GM19455 (cell line): ENCODE results near the gene MYH9.
"Not testable (repeated sequence)": the region's sequence is repeated elsewhere in the genome, so short reads cannot be mapped to it uniquely, and the experiment has no call there.

Source experiments
- ATAC-seq: cut with Tn5 transposase; IDR thresholded peaks from one replicate; pipeline ENCODE4 v1.9.1; 2021; ENCODE audit not compliant: unreplicated experiment

MYH9 gene

DNA sequence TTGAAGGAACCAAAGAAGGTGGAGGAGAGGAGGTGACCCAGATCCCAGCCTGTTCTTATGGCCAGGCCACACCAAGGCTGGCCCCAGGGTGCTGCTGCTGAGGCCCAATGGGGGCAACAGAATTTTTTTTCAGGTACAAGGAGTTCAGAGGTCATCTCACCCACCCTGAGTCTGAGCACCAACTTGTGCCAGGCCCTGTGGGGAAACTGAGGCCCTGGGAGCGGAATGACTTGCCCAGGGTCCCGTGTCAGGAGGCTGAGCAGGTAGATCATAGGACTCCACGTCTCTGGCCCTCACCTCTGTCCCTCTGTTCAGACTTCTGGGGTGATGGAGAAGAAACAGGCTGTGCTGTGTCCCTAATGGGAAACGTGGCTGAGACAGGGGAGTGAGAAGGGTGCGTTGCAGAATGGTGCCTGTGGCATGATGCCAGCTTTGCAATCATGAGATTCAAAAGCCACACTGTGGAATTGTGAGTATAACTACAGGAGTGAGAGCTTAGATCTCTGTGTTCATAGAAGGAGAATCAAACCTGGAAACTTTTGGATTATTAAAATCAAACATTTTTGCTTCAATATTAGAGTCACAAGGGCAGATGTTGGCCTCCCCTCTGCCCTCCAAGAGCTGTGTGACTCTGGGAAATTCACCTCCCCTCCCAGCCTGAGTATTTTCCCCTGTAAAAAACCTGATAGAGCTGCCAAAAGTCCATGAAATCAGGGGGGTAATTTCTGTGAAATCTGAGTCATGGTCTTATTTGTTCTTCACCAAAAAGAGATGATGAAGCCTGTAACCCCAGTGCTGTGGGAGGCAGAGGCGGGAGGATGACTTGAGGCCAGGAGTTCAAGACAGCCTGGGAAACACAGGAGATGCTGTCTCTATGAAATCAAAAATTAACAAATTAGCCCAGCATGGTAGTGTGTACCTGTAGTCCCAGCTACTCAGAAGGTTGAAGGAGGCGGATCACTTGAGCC is 134.0 kb downstream of the MYH9 start:
- no peak for ATAC-seq

DNA sequence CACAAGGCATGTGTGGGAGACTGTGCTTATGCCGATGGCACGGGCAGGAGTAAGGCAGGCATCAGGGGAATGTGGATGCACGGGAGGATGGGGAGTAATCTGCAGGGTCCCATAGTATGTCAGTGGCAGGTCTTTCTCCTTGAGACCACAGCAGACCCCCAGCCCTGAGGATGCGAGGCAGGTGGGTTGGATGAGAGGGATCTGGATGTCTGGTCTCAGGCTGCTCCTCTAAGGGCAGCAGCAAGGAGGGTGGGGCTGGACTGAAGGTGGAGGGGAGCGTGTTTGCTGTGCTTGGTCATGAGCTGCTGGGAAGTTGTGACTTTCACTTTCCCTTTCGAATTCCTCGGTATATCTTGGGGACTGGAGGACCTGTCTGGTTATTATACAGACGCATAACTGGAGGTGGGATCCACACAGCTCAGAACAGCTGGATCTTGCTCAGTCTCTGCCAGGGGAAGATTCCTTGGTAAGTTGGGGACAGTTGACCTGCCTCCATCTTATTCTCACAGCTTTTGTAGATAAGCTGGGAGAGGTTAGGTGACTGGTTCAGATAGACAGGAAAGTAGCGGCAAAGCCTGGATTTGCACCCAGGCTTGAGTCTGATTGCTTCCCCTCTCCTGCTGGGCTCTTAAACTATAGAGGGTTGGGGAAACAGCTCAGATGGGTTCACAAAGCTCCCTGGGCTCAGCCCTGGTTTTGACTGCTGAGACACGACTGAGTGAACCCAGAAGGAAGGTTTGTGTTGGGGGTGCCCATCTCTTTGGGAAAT is 134.8 kb downstream of the MYH9 start, which contains the start of gene APOL1:
Gene APOL1 (plus strand): TSS at position 380 of the 769 bp plus-strand sequence. CDS start 1,823 bp downstream, outside the sequence.
- ATAC-seq, result peak; percentile 59

DNA sequence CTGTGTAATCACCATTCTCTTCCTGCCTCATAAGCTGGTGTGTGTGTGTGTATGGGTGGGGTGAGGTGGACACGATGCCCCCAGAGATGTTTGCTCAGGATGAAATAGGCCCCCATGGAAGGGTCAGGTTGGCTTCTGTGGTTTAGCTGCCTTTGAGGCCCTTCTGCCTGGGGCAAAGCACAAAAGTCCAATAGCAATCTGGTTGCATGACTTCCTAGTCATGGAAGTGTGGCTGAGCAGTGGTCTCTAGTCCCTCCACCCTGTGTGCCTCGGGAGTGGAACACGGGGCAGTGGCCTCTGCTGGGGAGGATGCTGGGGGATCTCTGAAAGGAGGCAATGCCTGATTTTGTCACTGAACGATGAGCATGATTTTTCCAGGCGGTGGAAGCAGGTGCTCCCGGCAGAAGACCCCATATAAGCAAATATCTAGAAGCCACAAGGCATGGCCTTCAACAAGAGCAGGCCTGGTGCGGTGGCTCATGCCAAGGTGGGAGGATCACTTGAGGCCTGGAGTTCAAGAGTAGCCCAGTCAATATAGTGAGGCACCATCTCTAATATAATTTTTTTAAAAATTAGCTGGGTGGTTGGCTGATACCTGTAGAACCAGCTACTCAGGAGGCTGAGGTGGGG is 135.7 kb downstream of the MYH9 start:
- not testable (repeated sequence) for ATAC-seq

DNA sequence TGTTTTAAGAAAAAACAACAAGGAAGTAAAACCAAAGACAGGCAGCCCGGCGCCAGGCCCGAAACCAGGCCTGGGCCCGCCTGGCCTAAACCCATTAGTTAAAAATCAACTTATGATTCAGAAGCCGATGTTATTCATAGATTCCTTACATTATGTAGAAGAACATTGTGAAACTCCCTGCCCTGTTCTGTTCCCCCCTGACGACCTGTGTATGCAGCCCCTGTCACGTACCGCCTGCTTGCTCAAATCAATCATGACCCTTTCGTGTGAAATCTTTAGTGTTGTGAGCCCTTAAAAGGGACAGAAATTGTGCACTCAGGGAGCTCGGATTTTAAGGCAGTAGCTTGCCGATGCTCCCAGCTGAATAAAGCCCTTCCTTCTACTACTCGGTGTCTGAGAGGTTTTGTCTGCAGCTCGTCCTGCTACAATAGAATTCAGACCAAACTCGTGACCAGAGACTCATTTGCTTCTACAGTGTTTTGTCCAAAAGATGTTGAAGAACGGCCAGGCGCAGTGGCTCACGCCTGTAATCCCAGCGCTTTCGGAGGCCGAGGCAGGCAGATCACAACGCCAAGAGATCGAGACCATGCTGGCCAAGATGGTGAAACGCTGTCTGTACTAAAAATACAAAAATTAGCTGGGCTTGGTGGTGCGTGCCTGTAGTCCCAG is 137.3 kb downstream of the MYH9 start:
- not testable (repeated sequence) for ATAC-seq

DNA sequence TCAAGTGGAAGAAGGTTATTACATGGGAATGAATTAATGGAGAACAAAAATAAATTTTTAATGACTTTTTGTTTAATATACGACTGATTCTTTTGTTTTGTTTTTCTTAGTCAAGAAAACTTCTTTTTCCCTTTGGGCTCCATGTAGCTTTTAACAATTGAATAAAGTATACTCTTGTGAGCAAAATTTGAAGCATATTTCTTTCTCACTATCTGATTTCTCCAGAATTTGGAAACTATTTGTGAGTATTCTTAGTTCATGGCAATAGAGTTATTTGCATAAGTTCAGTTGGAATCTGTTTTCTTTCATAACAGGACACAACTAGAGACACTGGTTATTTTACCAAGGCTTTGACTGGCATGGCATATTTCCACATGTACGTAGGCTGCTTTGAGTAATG is 138.6 kb downstream of the MYH9 start:
- ATAC-seq, result no peak

DNA sequence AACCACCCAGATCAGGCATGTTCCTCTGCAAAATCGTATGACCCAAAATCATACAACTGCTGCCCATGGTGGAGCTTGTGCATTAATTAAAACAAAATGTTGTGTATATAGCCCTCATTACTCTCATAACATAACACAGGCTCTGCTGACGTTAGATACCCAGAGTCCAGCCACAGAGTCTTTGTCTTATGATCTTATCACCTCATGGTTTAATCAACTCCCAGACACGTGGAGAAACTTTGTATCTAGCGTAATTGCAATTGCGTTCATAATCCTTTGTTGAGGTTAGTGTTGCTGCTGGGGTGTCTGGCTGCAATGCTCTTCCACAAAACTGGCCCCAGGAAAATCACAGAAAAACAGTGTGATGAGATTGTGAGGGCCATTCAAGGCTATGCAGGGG is 139.8 kb downstream of the MYH9 start:
- no peak for ATAC-seq

DNA sequence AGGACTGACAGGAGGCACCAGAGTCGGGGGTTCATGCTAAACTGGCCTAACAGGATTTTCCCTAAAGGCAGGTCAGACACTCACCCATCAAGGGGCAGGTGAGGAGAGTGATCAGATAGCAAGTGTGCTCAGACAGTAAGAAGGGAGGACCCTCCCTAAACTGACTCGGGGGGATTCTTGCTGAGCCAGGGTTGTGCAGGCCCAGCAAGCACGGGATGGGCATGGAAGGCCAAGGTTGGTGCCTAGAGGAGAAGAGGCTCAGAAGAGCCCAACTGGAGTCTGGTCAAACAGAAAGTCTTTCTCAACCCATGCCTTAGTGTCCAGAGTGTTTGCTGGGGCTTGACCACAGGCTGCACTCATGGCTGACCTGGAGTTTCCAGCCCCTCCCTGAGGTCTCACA is 141.0 kb downstream of the MYH9 start:
- no peak for ATAC-seq

DNA sequence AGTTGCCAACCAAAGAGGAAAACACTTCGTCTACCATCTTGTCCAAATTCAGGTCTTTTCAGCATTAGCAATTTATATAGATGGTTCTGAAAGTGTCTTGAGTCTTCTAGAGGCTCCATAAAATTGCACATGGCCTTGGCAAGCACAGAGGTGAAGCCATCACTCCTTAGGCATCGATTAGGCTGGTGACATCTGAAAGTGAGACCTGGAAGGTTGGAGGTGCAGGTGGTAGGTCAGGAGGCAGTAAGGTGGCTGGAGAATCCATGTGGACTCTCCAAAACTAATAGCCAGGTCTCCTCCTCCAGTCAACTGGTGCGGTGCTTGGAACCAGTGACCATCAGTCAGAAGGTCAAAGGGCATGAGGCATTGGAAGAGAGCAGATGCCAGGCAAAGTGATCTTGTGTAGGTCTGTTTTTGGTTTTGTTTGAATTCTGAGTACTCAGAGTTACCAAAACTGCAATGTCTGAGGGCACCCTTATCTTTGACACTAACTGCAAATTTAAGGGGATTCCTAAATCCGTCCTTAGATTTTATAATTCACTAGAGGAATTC is 141.9 kb downstream of the MYH9 start:
- no peak for ATAC-seq

DNA sequence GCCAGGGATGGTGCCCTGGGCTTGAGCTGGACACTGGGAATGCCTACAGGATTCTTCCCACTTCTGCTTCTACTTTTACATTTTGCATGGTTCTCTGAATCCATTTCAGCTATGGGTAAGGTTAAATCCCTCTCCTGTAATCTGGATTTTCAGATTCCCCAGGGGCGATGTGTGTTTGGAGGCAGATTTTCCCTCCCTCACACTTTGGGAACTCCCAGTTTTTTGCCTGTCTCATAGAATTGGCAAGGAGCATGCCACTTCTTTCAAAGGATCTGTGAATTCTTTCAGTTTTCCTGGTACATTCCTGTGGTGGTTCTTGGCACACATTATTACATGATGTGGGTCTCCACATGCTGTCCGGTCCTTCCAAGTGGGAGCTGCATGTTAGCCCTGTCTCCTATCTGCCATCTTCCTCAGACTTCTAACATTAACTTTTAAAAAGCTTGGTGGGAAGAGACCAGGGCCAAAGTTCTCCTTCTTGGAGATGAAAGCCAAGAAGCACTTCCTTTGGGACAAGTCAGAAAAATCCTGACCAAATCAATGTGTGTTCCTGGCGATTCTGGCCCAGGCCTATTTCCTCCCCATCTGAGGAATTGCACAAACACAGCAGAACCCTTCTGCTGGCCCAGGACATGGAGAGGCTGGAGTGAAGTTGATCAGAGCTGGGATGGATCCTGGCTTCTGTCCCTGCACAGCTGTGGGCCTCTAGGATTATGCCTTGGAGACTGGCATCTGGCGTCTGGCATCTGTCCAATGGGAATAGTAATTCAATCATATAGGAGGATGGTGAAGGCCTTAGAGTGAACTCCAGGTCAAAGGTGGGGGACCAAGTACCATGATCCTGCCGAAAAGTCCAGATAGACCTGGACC is 143.0 kb downstream of the MYH9 start:
- no peak for ATAC-seq

DNA sequence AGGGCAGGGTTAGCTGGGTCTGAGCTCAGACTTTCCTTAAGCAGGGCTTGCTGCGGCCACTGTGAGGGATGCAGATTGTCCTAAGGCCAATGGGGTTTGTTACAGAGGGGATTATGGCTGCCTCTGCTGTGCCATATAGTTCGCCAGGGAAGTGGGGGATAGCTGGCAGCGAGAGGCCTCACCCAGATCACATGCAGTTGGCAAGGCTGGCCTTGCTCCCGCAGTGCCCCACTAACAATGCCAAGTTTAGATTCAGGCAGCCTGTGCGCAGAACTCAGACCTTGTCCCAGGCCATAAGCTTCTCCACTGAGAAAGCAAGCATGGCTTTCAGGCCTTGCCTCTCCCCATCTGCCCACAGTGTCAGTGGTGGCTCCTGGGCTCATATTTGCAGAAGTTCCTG is 143.8 kb downstream of the MYH9 start:
- ATAC-seq, result no peak

DNA sequence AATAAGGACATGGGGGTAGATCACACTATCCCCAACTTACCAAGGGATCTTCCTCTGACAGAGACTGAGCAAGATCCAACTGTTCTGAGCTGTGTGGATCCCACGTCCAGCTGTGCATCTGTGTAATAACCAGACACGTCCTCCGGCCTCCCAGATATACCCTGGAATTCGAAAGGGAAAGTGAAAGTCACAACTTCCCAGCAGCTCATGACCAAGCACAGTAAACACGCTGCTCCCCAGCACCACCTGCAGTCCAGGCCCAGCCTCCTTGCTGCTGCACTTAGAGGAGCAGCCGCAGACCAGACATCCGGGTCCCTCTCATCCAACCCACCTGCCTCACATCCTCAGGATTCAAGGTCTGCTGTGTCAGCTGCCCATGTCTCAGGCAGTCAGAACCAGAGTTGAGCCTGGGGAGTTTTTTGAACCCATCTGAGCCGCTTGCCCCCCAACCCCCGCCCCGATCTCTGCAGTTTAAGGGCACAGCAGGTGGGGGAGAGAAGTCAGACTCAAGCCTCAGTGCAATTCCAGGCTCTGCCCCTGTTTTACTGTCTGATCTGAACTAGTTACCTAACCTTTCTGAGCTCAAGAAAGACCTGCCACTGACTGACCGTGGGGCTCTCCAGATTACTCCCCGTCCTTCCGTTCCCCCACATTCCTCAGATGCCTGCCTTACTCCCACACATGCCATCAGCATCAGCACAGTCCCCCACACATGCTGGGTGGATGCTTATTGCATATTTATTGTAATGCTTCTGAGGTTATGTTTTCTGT is 148.2 kb downstream of the MYH9 start, which contains the start of gene APOL2:
Gene APOL2 (minus strand): TSS at position 127 of the 771 bp plus-strand sequence. CDS start 6,365 bp downstream, outside the sequence.
- peak; percentile 87 for ATAC-seq

DNA sequence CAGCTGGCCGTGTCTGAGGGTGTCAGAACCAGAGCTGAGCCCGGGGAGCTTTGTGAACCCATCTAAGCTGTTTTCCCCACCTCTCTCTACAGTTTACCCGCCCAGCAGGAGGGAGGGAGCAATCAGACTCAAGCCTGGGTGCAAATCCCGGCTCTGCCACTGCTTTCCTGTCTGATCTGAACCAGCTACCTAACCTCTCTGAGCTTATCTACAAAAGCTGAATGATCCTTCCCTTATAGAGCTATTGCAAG is 148.7 kb downstream of the MYH9 start:
- ATAC-seq, result no peak

DNA sequence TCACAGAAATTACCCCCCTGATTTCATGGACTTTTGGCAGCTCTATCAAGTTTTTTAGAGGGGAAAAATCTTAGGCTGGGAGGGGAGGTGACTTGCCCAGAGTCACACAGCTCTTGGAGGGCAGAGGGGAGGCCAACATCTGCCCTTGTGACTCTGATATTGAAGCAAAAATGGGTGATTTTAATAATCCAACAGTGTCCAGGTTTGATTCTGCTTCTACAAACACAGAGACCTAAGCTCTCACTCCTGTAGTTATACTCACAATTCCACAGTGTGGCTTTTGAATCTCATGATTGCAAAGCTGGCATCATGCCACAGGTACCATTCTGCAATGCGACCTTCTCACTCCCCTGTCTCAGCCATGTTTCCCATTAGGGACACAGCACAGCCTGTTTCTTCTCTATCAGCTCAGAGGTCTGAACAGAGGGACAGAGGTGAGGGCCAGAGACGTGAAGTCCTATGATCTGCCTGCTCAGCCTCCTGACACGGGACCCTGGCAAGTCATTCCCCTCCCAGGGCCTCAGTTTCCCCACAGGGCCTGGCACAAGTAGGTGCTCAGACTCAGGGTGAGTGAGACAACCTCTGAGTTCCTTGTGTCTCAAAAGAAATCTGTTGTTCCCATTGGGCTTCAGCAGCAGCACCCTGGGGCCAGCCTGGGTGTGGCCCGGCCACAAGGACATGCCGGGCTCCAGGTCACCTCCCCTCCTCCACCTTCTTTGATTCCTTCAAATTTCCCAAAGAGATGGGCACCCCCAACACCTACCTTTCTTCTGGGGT is 149.2 kb downstream of the MYH9 start:
- ATAC-seq, result no peak

DNA sequence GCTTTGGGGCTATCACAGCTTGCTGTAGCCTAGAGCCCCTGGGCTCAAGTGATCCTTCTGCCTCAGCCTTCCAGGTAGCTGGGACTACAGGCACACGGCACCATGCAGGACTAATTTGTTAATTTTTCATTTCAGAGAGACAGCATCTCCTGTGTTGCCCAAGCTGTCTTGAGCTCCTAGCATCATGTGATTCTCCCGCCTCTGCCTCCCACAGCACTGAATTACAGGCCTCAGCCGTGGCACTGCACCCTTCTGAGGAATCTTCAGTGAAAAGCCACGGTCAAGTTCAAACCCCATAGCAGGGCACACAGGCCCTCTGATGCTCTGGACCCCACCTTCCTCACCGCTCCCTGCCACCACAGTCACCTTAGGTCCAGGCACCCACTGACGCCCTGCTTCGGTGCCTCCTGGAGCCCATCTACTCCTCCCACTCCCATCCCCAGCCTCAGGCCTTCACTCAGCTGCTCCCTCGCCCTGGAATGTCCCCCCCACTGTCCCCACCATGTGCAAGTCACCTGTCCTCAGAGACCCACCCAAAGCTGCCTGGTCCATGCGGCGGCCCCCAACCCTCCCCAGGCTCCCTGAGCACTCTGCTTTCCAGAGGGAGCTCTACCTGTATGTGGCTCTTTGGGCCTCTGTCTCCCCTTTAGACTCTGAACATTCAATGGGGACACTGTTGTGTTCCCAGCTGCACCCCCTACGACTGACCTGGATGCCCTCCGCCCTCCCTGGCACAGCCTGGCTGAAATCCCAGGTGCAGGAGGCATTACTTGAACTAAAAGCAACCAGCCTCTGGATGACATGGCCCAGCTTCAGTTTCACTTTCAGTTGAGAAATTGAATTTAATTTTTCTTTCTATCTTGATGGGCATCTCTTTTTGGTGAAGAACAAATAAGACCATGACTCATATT is 150.1 kb downstream of the MYH9 start:
- no peak for ATAC-seq

DNA sequence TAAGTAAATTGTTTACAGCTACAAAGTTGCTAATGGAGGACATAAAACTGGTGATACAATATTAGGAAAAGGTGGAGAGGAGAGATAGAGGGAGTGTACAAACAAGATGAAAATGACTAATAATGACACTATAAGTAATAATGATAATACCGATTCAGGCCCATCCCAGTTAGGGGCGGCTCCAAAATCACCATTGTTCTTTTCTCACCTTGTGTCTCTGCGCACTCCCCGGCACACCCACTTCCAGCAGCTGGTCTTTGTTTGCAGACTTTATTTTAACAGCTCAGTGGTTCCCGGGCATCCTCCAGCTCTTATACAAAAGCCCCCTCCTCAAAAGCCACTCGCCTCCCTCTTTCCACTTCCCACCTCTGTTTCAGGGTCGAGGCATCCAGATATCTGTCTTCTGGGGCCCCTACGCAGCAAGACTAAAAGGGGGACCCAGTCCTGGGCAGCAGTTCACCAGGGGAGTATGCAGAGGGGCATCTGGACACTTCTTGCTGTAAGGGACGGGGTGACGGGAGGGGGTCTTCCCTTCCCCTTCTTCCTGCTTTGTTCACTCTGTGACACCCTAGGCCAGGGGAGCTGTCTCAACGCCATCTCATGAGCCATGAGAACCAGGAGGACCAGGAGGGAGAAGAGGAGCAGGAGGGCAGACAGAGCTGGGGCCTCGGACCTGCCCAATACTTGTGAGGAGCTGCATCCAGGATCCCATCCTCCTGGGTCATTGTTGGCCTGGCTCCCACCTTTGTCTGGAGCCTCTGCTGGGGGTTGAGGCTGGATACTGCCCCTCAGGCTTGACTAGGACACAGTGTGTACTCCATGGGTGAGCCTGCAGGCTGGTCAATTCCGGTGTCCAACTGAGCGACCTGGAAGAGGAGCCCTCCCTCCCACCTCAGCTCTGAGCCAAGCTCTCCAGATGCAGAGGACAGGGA is 151.1 kb downstream of the MYH9 start:
- no peak for ATAC-seq

DNA sequence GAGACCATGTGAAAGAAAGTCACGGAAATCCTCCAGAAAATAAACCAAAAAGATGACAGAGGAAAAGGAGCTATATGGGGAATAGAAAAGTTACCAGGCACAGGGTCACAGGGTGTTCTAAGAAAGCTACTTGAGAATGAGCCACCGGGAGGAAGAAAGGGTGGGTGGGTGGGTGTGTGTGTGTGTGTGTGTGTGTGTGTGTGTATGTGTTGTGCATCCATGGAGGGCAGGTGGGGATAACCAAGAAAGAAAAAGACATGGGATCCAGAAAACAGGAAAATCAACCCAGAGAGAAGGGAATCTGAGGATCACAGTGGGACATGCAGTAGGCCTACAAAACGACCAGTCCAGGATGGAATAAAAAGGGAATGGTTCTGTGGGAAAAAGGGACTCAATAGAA is 152.2 kb downstream of the MYH9 start:
- no peak for ATAC-seq
